NCI-H524 treated with DMSO at 0.1 percent for 48 hours (cell line): ENCODE data around the gene HHIPL1.

Source experiments
- DNase-seq: peaks from one replicate; lab custom pipeline; 2025; lab: John Stamatoyannopoulos, UW

HHIPL1 gene

DNA sequence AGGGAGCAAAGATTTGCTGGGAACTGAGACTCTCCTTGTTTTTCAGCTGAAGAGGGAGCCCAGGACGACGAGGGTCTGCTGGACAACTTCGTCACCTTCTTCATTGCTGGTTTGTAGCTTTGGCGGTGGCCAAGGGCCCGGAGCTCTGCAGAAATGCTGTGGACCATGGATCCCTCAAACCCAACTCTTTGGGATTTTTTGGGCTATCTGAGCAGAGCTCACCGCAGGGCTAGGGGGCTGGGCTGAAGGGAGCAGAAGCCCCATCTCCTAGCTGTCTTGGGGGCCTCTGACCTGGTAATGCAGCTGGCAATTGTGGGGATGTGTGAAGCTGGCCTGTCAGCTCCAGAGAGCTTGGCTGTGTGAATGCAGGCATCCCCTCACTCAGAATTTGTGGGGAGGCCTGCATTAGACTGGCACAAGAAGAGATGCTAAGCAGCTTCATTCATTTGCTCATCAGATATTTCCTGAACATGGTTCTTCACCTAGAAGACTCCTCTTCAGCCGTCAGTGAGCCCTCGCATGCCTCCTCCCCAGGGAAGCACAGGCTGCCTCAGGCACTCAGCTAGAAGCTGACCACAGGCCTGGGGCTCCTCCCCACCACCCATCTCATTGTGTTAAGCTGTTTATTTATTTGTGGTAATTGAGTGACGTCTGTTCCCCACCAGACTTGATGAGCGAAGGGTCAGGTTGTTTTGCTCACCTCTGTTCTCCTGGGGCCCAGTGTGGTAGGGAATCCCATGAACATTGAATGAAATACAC, 71.3 kb downstream of the HHIPL1 start:
- no peak for DNase-seq

- DNase-seq: no peak
These were observed 72.1 kb downstream of the HHIPL1 start for GRCh38 chr14:99716850-99717681.

DNA sequence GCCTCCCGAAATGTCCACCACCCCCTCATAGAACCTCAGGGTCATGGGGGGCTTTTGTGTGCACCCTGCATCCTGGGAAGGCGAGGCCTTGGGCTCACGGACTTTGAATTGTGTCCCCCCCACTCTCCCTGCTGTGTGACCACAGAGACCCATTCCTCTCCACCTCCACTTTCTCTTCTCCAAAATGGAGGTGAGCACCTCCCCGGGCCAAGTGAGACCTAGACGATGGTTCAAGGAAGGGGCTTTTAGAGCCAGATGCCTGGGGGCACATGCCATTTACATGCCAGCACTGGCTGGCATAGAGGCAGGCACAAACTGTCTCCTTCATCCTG, 72.7 kb downstream of the HHIPL1 start:
- no peak for DNase-seq

- no peak for DNase-seq
These were observed 73.3 kb downstream of the HHIPL1 start for GRCh38 chr14:99718031-99718810.

DNA sequence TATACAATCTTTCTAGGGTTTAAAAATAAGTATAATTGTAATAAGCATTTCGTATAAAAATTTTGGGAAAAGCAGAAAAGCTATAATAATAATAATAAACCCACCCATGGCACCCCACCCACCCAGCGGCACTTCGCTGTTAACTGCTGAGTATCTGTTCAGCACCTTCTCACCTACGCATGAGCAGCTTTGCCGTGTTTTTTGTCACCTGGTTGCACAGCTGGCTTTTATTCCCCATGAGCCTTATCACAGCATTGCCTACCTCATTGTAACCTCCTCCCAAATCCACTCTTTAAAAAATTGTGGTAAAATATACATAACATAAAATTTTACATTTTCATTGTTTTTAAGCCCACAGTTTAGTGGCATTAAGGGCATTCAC, 73.9 kb downstream of the HHIPL1 start:
- DNase-seq: no peak

GRCh38 chr14:99720941-99721791, 76.2 kb downstream of the HHIPL1 start:
- DNase-seq: no peak

- DNase-seq: no peak
These were observed 77.0 kb downstream of the HHIPL1 start for GRCh38 chr14:99721792-99722516.

DNA sequence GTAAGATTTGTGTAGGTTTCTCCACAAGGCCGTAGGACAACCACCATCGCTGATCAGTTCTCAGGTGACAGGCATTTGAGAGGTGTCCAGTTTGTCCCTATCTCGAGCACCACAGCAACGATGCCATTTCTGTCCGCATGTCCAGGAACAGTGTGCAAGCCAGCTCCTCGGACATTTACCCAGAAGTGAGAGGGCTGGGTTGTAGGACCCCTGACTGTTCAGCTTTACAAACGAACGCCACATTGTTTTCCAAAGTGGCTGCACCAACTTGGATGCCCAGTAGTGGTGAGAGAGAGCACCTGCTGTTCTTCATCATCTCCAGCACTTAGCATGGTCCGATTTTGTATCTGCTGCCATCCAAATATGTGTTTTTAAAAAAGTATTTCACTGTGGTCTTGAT, 77.8 kb downstream of the HHIPL1 start:
- no peak for DNase-seq

DNA sequence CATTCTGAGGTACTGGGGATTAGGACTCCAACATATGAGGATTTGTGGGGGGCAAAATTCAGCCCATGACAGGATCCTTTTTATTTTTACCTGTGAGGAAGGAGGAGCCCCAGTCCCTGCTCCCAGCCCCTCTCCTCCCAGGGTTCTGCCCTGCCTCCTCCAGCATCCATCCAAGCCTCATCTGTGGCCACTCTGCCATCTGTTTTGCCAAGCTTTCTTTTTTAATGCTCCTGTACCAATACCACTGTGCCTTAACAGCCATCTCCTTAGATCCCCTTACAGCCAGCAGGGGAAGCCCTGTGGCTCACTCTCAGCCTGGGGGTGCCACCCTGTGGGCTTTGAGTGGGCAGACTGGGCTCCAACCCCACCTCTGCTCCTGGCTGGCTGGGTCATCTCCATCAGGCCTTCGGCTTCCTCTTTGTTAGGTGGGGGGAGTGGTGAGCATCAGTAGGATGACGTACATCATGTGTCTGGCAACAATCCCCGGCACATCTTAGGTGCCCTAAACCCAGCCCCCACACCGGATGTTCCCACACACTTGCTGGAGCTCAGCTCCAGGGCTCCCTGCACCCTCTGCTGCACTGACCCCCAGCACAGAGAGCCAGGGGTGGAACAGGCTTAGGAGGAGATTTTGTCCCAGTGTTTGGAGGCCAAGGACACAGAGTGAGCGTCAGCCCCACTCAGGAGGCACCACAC, 79.4 kb downstream of the HHIPL1 start:
- peak; percentile 93 for DNase-seq

DNA sequence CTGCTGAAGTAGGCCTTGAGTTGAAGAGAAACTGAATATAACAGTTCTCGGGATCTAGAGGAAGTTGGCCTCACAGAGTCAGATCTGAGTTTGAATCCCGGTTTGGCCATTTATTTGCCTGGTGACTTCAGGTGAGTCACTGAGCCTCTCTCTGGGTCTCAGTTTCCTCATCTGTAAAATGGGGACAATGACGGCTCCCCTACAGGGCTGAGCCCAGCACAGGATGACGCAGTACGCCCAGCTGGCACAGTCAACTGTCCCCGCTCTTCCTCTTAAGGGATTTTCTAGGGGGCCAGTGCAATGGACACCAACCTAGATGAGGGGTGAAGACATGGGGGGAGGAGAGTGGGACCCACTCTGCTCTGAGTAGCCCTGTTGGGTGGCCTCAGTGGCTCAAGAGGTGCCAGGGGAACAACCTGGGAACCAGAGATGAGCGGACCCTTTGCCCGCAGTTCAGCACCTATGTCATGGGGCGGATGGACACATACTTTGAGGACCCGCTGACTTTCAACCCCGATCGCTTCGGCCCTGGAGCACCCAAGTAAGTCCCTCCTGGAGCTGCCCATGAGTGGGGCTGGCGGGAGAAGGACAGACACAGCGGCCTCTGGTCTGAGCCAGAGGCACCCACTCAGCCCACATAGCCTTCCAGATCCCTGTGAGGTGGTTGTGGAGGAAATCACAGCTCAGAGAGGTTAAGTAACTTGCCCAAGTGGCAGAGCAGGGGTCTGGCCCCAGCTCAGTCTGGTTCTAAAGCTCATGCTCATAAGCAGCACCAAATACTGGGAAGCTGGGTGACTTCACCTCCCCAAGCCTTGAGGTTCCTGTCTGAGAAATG, 80.2 kb downstream of the HHIPL1 start:
- no peak for DNase-seq

DNA sequence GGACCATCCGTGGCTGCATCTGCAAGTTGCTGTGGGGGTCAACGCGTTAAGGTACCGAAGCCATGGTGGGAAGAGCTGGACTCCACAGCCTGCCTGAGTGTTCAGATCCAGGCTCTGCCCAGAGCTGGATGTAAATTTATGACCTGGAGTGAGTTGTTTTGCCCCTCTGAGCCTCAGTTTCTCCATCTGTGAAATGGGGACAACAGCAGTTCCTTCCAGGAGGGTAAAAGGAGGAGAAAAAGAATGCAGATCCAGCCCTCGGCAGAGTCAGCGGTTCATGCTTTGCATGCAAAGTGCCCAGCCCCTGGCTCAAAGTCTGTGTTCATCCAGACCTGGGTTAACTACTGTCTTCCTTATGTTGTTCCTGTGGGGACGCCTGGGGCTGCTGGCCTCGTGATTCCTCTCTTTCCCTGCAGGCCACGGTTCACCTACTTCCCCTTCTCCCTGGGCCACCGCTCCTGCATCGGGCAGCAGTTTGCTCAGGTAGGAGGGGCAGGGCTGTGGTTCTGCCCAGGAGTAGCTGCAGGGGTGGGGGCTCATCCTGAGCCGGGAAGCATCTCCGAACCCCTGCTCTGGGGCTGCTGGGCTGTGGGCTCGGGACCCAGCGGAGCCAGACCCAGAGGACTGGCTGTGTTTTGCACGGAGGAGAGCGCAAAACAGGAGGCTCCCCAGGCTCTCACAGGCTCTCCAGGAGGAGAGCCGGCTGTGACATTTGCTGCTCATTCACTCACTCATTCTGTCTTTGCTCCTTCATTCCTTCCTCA, 81.0 kb downstream of the HHIPL1 start:
- DNase-seq: no peak

GRCh38 chr14:99726538-99727095, 81.7 kb downstream of the HHIPL1 start:
- DNase-seq: no peak

GRCh38 chr14:99727096-99727870, 82.4 kb downstream of the HHIPL1 start:
- no peak for DNase-seq

DNA sequence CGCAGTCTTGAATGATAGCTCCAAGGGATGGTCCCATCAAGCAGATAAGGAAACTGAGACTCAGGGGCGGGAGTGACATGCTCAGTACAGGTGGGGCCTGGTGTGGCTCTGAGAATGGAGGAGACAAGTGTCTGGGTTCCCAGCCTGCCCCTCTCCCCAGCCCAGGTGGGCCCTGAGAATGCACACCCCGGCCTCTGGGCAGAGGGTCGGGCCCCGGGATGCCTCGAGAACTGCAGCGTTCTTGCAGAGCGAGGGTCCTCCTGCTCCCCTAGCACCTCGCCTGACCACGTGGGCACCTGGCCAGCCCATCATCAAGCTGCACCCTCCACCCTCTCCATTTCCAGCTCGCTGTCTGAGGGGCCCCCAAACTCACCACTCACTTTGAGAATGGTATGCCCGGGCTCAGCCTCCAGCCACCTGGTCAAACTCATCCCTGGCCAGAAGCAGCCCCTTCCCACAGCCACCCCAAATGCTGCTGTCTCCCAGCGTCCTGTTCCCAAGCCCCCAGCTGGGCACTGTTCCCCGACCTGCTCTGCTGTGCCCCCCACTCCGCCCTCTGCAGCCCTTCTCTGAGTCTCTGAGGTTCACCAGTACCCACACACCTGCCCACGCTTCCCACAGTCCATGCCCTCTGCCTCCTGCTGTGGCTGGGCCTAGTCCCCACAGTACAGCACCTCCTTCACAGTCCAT, 83.4 kb downstream of the HHIPL1 start:
- no peak for DNase-seq

DNA sequence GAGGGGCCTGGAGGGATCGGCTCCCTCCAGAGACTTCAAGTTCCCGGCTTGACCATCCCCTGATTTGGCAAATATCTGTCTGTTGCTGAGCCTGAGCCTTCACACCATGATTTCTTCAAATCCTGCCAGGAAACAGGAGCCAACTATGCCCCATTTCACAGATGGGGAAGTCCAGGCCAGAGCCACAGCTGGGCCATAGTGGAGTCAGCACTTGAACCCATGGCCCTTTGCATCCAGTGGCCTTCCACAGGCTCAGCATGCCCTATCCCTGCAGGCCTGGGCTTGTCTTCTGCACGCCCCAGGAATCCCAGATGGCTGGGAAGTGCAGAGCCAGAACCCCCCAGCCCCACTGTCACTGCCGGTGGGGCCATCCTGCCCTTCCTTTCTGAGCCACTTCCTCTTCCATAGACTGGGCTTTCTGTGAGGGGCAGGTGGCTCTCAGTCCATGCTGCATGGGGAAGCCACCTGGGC, 84.1 kb downstream of the HHIPL1 start:
- DNase-seq: no peak
